ENCODE measurements around the gene SLC23A2.

GRCh38 chr20:4925842-4926530 lies 75.3 kb downstream of the SLC23A2 start:
- TF ChIP-seq MAX (IDR thresholded peaks at IDR 0.05; ENCODE audit: low read depth, low read length), result no peak
- no peak for TF ChIP-seq MYC (IDR thresholded peaks at IDR 0.05; ENCODE audit: low read depth, low read length)

All from NB4 (cell line).